Activated naive CD8-positive, alpha-beta T cell treated with anti-CD3 and anti-CD28 coated beads, Interleukin-2, amount 50 U/mL, for 24 hours (primary cell): ENCODE measurements around the gene PNLIP.

ENCODE experiments used
- ATAC-seq: fragments of 150-1000 bp; cut with Tn5 transposase; one replicate; pipeline ENCODE4 v1.10.0; 2021
- DNase-seq: peaks from one replicate; pipeline ENCODE4 v3.0.0; 2021
- H3K27ac Mint-ChIP-seq: one replicate; pipeline ENCODE4 v1.8.0; 2021; ENCODE audit warnings: mild to moderate bottlenecking, mixed read lengths
- H3K27me3 Mint-ChIP-seq: one replicate; pipeline ENCODE4 v1.8.0; 2021; ENCODE audit warnings: mixed read lengths
- H3K36me3 Mint-ChIP-seq: one replicate; pipeline ENCODE4 v1.8.0; 2021; ENCODE audit warnings: low read depth, mixed read lengths
- H3K4me1 Mint-ChIP-seq: one replicate; pipeline ENCODE4 v1.8.0; 2021; ENCODE audit warnings: mixed read lengths
- H3K4me3 Mint-ChIP-seq: one replicate; pipeline ENCODE4 v1.8.0; 2021; ENCODE audit warnings: mild to moderate bottlenecking, moderate library complexity, mixed read lengths
- H3K9me3 Mint-ChIP-seq: one replicate; pipeline ENCODE4 v1.8.0; 2021; ENCODE audit warnings: mixed read lengths

The PNLIP gene

DNA sequence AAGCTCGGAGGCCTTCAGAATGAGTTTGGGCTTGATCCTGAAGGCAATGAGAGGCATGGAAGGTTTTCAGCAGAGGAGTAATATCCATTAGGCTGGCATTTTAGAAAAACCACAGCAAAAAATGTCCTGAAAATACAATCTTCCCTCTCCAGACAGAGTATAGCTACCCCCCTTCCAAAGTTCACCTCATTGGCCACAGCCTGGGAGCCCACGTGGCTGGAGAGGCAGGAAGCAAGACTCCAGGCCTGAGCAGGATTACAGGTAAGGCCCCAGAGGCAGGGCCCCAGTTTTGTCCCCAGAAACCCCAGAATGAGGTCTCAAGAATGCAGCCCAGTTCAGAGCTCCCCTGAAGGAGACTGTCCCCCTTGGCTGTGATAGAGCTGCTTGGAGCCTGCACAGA lies 50.3 kb downstream of the PNLIP start:
- Mint-ChIP-seq H3K4me3 (no peak overlapping the region), H3K4me1 (no peaks in the 10 kb centered on the region), H3K27me3 (peaks cover 3% of the 10 kb centered on the region), H3K36me3 (no peaks in the 10 kb centered on the region), H3K27ac (no peak overlapping the region), H3K9me3 (no peaks in the 10 kb centered on the region)
- no peak for ATAC-seq
- DNase-seq, result no peak

DNA sequence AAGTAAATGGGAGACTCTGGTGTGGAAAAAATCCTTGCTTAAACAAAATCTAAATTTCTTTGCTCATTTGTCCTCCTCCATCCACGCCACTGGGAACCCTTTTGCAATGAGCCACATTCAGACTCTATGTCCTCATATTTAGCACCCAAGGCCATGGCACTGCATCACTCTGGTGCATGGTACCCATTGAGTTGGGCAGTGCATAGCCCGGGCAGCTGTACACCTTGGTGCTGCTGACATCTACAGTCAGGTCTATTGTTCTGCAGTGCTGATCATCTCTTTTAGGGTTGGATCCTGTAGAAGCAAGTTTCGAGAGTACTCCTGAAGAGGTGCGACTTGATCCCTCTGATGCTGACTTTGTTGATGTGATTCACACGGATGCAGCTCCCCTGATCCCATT lies 51.8 kb downstream of the PNLIP start:
- Mint-ChIP-seq H3K27ac (no peak overlapping the region), H3K36me3 (no peaks in the 10 kb centered on the region), H3K4me1 (no peaks in the 10 kb centered on the region), H3K27me3 (peaks cover 1% of the 10 kb centered on the region), H3K4me3 (no peak overlapping the region), H3K9me3 (no peaks in the 10 kb centered on the region)
- no peak for DNase-seq
- ATAC-seq, result no peak

DNA sequence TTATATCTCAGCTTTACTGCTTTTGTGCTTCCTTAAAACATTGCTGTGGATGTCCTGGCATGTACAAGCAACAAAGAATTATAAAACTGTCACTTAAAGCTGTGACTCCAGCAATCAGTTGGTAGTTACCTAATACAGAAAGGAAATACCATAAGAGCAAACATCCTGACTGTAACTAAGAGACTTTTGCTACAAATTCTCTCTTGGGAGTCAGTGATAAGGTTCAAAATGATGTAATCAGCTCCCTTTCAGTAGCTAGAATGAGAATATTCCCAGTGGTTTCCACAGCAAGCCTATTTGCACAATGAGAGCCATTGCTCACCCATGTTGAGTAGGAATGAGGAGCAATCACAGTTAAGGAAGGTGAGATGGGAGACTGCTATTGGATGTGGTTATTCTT lies 52.6 kb downstream of the PNLIP start:
- H3K27ac Mint-ChIP-seq, result no peak overlapping the region
- H3K36me3 Mint-ChIP-seq, result no peaks in the 10 kb centered on the region
- ATAC-seq (no peak), DNase-seq (no peak)
- H3K4me3 Mint-ChIP-seq, result no peak overlapping the region
- H3K27me3 Mint-ChIP-seq, result no peaks in the 10 kb centered on the region
- H3K4me1 Mint-ChIP-seq, result no peaks in the 10 kb centered on the region
- H3K9me3 Mint-ChIP-seq, result no peaks in the 10 kb centered on the region

DNA sequence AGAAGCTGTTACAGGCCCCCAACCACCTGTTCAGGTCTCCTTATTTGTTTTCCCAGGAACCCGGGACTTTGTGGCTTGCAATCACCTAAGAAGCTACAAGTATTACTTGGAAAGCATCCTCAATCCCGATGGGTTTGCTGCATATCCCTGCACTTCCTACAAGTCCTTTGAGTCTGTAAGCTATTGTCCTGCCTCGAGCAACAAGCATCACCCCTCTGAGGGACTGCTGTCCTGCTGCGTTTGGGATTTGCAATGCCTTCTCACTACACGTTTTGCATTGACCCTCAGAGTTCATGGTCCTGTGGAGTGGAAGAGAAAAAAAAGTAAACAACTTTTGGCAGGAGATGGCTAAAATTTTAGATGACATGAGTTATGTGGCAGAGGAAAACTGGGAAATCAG lies 54.3 kb downstream of the PNLIP start:
- Mint-ChIP-seq H3K27ac (no peak overlapping the region), H3K27me3 (no peaks in the 10 kb centered on the region), H3K36me3 (no peaks in the 10 kb centered on the region), H3K4me1 (no peaks in the 10 kb centered on the region), H3K4me3 (no peak overlapping the region), H3K9me3 (no peaks in the 10 kb centered on the region)
- no peak for DNase-seq
- ATAC-seq, result no peak

DNA sequence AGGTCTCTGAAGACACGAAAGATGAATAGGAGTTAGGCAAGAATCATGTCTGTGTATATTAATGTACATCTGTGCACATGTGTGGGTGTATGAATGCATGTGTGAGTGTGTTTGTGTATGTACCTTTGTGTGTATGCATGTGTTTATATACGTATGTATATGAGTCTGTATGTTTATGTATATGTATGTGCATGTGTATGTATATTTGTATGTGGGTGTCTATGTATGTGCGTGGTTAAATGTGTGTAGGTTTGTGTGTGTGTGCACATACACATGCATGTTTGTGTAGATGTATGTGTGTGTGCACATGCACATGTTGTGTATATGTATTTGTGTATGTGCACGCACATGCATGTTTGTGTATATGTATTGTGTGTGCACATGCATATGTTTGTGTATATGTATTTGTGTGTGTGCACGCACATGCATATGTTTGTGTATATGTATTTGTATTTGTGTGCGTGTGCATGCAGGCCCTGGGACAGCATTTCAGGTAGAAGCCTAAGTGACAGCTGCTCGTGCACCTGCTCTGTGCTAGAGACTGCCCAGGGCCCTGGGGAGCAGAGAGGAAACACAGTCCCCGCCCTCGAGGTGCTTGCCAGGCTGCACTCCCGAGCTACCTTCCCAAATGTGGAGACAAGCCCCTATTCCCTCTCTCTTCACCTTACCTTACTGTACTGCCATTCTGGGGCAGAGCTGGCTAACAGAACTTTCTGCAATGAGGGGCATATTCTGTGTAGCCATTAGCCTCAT lies 57.1 kb downstream of the PNLIP start:
- Mint-ChIP-seq H3K4me3 (no peak overlapping the region), H3K27ac (no peak overlapping the region), H3K36me3 (no peaks in the 10 kb centered on the region), H3K27me3 (peaks cover 7% of the 10 kb centered on the region), H3K4me1 (no peaks in the 10 kb centered on the region), H3K9me3 (no peaks in the 10 kb centered on the region)
- ATAC-seq (no peak), DNase-seq (no peak)

DNA sequence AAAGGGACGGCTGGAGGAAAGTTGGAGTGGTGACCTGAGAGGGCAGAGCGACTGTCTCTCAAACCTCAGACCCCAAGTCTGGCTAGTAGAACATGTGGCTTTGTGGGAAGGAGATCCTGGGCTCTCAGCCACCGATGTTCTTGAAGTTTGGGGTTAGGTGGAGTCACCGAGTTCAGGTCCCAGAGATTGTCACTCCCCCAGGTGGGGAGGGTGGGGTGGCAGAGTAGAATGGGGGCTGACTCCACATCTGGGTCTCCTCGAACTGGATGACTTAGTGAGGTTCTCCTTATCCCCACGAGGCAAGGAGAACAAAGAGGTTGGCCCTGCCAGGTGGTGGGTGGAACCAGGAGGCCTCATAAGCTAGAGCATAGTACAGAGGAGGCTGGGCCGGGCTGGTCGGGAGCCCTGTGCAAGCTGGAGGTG lies 60.3 kb downstream of the PNLIP start:
- Mint-ChIP-seq H3K9me3 (no peaks in the 10 kb centered on the region), H3K27me3 (peaks cover 14% of the 10 kb centered on the region), H3K27ac (no peak overlapping the region), H3K36me3 (no peaks in the 10 kb centered on the region), H3K4me3 (no peak overlapping the region), H3K4me1 (no peaks in the 10 kb centered on the region)
- ATAC-seq (no peak), DNase-seq (no peak)

DNA sequence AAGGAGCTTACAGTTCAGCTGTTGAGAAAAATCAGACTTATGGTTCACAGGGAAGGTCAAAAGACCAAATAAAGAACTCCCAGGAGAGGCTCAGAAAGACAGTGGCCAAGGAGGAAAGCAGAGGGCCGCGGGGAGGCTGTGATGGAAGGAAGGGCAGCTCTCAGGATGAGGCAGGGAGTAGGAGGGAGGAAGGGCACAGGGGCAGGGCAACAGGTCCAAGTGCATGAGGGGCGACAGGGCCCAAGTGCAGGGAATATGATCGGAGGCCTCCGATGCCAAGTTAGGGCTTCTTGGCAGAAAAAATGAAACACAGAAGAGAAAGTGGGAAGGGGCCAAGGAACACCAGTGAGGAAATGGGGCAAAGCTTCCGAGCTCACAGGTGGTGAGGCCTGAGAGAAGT lies 61.6 kb downstream of the PNLIP start:
- no peak overlapping the region for H3K4me3 Mint-ChIP-seq
- no peak for DNase-seq
- no peak overlapping the region for H3K27ac Mint-ChIP-seq
- H3K9me3 Mint-ChIP-seq, result no peaks in the 10 kb centered on the region
- no peak for ATAC-seq
- no peaks in the 10 kb centered on the region for H3K4me1 Mint-ChIP-seq
- peaks cover 14% of the 10 kb centered on the region for H3K27me3 Mint-ChIP-seq
- no peaks in the 10 kb centered on the region for H3K36me3 Mint-ChIP-seq

DNA sequence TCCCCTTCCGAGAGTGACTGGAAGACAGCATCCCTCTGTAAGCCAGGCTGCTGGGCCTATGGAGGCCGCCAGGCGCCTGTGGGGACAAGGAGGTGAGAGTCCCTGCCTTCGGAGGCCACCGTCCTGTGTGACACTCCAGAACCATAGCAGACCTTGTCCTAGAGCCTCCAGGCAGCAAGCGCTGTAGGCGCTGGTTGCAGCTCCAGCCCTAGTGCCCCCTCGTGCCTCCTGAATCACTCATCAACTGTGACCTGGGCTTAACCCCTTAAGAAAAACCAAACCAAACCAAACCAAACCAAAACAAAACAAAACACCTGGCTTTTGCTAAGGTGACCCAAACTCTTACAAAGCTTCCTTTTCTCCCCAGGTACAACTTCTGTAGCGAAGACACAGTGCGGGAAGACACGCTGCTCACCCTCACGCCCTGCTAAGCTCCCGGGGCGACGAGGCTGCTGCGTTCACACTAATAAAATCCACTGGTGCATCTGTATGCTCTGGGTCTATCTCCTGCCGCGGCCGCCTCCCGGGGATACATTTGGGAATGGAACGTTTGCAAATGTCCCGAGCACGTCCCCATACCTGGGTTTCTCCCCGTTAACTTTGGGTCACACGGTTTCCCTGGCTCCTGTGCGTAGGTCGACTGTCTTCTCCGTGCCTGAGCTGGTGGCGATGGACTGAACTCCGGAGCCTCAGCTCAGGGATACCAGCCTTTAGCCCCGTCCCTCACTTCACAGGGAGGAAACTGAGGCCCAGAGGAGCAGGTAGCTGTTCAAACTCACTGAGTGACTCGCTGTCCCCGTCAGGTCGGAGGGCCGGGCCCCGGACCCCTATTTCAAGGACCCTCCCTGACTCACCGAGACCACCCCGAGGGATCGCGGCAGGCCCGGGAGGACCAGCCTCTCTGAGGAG lies 63.2 kb downstream of the PNLIP start:
- Mint-ChIP-seq H3K9me3 (no peaks in the 10 kb centered on the region), H3K27me3 (peaks cover 14% of the 10 kb centered on the region), H3K27ac (no peak overlapping the region), H3K4me3 (no peak overlapping the region), H3K36me3 (no peaks in the 10 kb centered on the region), H3K4me1 (no peaks in the 10 kb centered on the region)
- no peak for ATAC-seq
- no peak for DNase-seq

DNA sequence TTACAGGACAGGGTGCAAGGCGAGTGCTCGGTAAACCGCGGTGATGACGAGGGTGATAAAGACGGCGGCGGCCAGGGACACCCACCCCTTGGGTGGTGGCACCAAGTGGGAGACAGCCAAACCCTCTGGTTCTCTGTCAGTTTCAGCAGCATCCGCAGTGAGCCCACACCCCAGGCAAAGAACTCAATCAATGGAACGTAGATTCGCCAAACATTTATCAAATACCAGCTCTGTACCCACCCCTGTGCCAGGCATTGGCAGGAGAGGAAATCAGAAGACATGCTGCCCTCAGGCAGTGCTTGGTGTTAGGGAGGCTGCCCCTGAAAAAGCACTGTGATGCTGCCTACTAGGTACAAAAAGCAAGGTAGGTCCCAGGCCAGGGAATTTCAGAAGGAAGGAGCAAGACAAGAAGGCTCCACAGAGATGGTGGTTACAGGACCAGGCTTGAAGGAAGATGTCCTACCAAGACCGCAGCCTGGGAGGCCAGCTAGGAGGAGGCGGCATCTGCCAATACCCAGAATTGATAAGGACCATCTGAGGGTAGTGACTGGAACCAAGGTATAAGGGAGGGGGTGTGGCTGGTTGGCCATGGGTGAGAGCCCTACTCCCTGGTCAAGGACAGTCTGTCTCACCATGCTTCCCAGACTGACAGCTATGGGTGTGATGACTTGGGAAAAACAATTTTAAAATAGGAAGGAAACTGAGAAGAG lies 64.9 kb downstream of the PNLIP start:
- H3K9me3 Mint-ChIP-seq, result no peaks in the 10 kb centered on the region
- DNase-seq (no peak), ATAC-seq (no peak)
- no peak overlapping the region for H3K4me3 Mint-ChIP-seq
- peaks cover 14% of the 10 kb centered on the region for H3K27me3 Mint-ChIP-seq
- no peaks in the 10 kb centered on the region for H3K36me3 Mint-ChIP-seq
- no peak overlapping the region for H3K27ac Mint-ChIP-seq
- H3K4me1 Mint-ChIP-seq, result no peaks in the 10 kb centered on the region

DNA sequence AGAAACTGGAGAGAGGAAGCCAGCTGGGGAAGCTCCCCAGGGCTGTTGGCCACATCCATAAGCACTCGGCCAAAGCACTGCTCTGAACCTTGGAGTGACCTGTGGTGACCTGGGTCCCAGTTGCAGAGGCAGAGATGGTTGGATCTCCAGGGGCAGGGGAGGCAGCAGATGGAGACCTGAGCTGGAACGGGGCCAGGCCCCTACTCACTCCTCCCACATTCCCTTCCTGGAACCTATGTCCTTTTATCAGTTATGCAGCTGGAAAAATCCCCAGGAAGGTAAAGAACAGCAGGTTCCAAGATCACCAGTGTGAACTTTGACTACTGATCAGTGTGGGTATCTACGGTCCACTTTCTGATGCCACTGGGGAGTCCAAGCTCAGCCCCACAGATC lies 65.4 kb downstream of the PNLIP start:
- no peak for DNase-seq
- no peaks in the 10 kb centered on the region for H3K4me1 Mint-ChIP-seq
- H3K4me3 Mint-ChIP-seq, result no peak overlapping the region
- no peaks in the 10 kb centered on the region for H3K9me3 Mint-ChIP-seq
- ATAC-seq, result no peak
- H3K36me3 Mint-ChIP-seq, result no peaks in the 10 kb centered on the region
- H3K27ac Mint-ChIP-seq, result no peak overlapping the region
- peaks cover 14% of the 10 kb centered on the region for H3K27me3 Mint-ChIP-seq

DNA sequence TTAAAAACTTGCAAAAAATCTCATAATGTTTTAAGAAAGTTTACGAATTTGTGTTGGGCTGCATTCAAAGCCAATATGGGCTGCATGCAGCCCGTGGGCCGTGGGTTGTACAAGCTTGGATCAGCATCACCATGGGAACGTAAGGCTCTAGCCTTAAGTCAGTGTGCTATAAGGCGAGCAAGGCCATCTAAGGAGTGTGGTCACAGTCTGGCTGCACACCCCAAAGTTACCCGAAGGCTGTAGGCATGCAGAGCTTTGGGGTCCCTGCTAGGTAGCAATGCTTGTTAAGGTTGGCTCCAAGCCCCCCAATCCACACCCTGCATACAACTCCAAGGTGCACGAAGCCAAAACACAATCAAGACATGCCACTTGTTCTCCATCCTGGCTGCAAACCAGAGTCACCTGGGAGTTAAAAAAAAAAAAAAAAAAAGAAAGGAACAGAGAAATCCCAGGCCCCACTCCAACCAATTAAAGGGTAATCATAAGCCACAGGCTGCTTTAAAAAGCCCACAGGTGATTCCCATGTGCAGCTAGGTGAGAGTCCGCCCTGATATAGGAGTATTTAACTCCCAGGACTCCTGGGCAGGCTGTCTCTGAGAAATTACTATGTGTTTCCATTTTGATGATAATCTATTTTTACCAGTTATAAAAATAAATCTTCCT lies 66.5 kb downstream of the PNLIP start:
- H3K36me3 Mint-ChIP-seq, result no peaks in the 10 kb centered on the region
- no peak overlapping the region for H3K4me3 Mint-ChIP-seq
- H3K9me3 Mint-ChIP-seq, result no peaks in the 10 kb centered on the region
- no peak for ATAC-seq
- H3K27me3 Mint-ChIP-seq, result peaks cover 10% of the 10 kb centered on the region
- DNase-seq, result no peak
- no peaks in the 10 kb centered on the region for H3K4me1 Mint-ChIP-seq
- H3K27ac Mint-ChIP-seq, result no peak overlapping the region

DNA sequence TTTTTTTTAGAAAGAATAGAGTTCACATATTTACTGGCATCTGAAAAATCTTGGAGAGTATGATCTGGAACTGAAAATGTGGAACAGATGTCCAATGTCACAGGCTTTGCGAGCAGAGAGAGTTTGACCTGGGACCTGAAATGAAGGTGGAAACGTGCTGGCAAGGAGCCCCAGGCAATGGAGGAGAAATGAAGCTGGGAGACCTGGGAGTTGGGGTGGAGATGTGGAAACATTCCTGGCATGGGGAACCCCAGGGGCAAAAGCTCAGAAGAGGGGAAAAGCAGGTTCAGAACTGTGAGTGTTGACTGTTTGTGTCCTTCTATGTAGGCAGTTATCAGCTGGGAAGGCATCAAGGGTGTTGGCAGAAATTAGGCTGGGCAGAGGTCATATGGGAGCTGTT lies 67.7 kb downstream of the PNLIP start:
- ATAC-seq, result no peak
- no peak overlapping the region for H3K4me3 Mint-ChIP-seq
- no peaks in the 10 kb centered on the region for H3K9me3 Mint-ChIP-seq
- H3K36me3 Mint-ChIP-seq, result no peaks in the 10 kb centered on the region
- DNase-seq, result no peak
- H3K4me1 Mint-ChIP-seq, result no peaks in the 10 kb centered on the region
- H3K27me3 Mint-ChIP-seq, result peaks cover 7% of the 10 kb centered on the region
- no peak overlapping the region for H3K27ac Mint-ChIP-seq

DNA sequence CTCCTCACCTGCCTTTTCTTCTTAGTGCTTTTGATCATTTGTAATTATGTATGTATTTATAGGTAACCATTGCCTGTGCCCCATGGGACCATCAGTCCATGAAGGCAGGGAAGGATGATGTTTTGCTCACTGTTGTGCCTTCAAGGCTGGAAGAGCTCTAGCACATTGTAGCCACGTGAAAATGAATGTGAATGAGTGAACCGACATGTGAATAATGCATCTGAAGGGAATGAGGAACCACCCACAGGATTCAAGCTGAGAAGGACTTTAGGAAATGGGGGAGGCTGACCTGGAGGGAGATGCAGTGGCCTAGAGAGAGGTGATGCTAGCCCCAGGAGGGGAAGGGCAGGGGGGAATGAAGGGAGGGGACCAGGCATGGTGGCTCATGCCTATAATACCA lies 69.1 kb downstream of the PNLIP start:
- H3K27me3 Mint-ChIP-seq, result peaks cover 7% of the 10 kb centered on the region
- H3K36me3 Mint-ChIP-seq, result no peaks in the 10 kb centered on the region
- no peak overlapping the region for H3K4me3 Mint-ChIP-seq
- H3K4me1 Mint-ChIP-seq, result no peaks in the 10 kb centered on the region
- no peak for ATAC-seq
- no peak overlapping the region for H3K27ac Mint-ChIP-seq
- DNase-seq, result no peak
- H3K9me3 Mint-ChIP-seq, result peaks cover 4% of the 10 kb centered on the region

DNA sequence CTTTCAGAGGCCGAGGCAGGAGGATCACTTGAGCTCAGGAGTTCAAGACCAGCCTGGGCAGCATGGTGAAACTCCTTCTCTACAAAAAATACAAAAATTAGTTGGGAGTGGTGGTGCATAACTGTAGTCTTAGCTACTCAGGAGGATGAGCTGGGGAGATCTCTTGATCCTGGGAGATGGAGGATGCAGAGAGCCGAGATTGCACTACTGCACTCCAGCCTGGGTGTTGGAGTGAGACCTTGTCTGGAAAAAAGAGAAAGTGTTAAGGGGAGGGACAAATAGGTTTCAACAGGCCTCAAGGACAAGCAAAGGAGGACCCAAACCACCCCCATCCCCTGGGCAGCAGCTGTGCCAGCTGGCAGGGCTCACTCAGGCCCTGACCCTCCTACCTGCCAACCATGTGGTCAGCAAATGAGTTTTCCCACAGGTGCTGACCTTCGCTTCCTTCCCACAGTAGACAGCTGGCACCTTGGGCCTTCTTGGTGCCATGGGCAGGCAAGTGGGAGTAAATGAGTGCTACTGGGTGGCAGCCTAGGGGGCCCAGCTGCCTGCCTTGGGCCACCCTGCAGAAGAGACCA lies 69.6 kb downstream of the PNLIP start:
- Mint-ChIP-seq H3K4me1 (no peaks in the 10 kb centered on the region), H3K27me3 (peaks cover 4% of the 10 kb centered on the region), H3K36me3 (no peaks in the 10 kb centered on the region), H3K9me3 (peaks cover 4% of the 10 kb centered on the region), H3K4me3 (no peak overlapping the region), H3K27ac (no peak overlapping the region)
- DNase-seq (no peak), ATAC-seq (no peak)
